ENCODE results near the gene TMEM247.

GRCh38 chr2:46430413-46430812 lies 49.0 kb upstream of the TMEM247 start:
- TF ChIP-seq CTCF (IDR thresholded peaks at IDR 0.05) = no peak
- TF ChIP-seq POLR2A (IDR thresholded peaks at IDR 0.05) = no peak
- TF ChIP-seq POLR2AphosphoS5 (IDR thresholded peaks at IDR 0.05; ENCODE audit: insufficient read depth in 1 of 2, low read depth in 1 of 2) = no peak
